Motor neuron (in vitro differentiated cells): ENCODE results near the gene IL1F10. TPM values are rescaled to one million over a fixed set of nuclear protein-coding genes. Genes with fewer than 3 reads are reported as not detected.

ENCODE experiments used
- ATAC-seq, 8 experiments: fragments of 200-7000 bp; cut with Tn5 transposase; replicated peaks in 6 of 8; 2 replicates each; pipeline ENCODE4 v1.8.0; 2021; ENCODE audit warnings: mild to moderate bottlenecking in 8 of 8, moderate library complexity in 8 of 8
- H3K27ac ChIP-seq, 2 donors: fragments of 250-450 bp; sonication (Bioruptor Pico); 2 replicates each; pipeline ENCODE4 v1.9.0; 2021; ENCODE audit warnings: antibody characterized with exemption in 2 of 2, mild to moderate bottlenecking in 2 of 2, moderate library complexity in 1 of 2
- H3K4me1 ChIP-seq, 2 donors: fragments of 250-450 bp; sonication (Bioruptor Pico); replicated peaks in 1 of 2; 2 replicates each; pipeline ENCODE4 v1.6.1; 2021; ENCODE audit warnings: antibody characterized with exemption in 2 of 2, mild to moderate bottlenecking in 2 of 2, moderate library complexity in 1 of 2
- H3K4me3 ChIP-seq, 5 donors: fragments of 250-450 bp; sonication (Bioruptor Pico); 2 replicates each; pipeline ENCODE4 v1.9.0; 2021; ENCODE audit warnings: antibody characterized with exemption in 5 of 5, mild to moderate bottlenecking in 5 of 5, moderate library complexity in 4 of 5
- WGBS, 10 experiments: fragments of 450-650 bp; shearing (Covaris generic); methylation state at CpG; one replicate each; pipeline ENCODE4 v1.0.0; 2022; 5-methylcytosine and 5-hydroxymethylcytosine counted together
- in situ Hi-C, 9 experiments: fragments of 400-800 bp; cut with MboI; loops; one replicate each; pipeline ENCODE4 v1.15.0; 2021; ENCODE audit warnings: low sequenced_read_pairs in 9 of 9, low pct_unique_long_range_greater_than_20kb in 2 of 9; ENCODE audit not compliant: unreplicated experiment in 9 of 9
- total RNA-seq, 8 experiments: library from RNA; unstranded; fragments of 300-600 nt; gene quantifications; 2 replicates each; pipeline versions ENCODE4 v1.2.3 to v1.2.4, GENCODE V29; 2022

Gene IL1F10
- total RNA-seq, 8 experiments from 2014 or later = 0.24 TPM; not detected in 7

- in situ Hi-C loops = no loop called here
- ATAC-seq = no peak
- WGBS, 10 experiments = 0 to 91% (median 80%) methylated on average over 1 to 5 of the region's 5 CpGs; no CpG with 5 or more reads in 3 of the 10 experiments
- Histone ChIP-seq H3K4me1 (no peaks in the 10 kb centered on the region), H3K4me3 (no peak overlapping the region), H3K27ac (no peak overlapping the region)
Measured at GRCh38 chr2:113046465-113046864, 21.3 kb upstream of the IL1F10 start.

- in situ Hi-C loops = no loop called here
- ATAC-seq = no peak
- no peak overlapping the region for H3K27ac ChIP-seq
- 76 to 100% (median 93%) methylated on average over 1 to 17 of the region's 38 CpGs; no CpG with 5 or more reads in 3 of the 10 experiments for WGBS, 10 experiments
- no peak overlapping the region for H3K4me3 ChIP-seq
- no peaks in the 10 kb centered on the region for H3K4me1 ChIP-seq
Measured at GRCh38 chr2:113050921-113051895, 16.6 kb upstream of the IL1F10 start.

GRCh38 chr2:113052396-113052917 lies 15.3 kb upstream of the IL1F10 start, which contains the start of gene IL36B:
TSS of gene IL36B (minus strand) at chr2:113052867.
- 34 to 88% (median 67%) methylated on average over 2 to 6 of the region's 6 CpGs; no CpG with 5 or more reads in 3 of the 10 experiments for WGBS, 10 experiments
- no peak for ATAC-seq
- Histone ChIP-seq H3K4me3 (no peak within 1 kb of the TSS), H3K4me1 (no peaks in the 10 kb centered on the region), H3K27ac (no peak within 1 kb of the TSS)
- in situ Hi-C loops = no loop called here

GRCh38 chr2:113053666-113054065 lies 14.1 kb upstream of the IL1F10 start:
- Histone ChIP-seq H3K4me3 (no peak overlapping the region), H3K27ac (no peak overlapping the region), H3K4me1 (no peaks in the 10 kb centered on the region)
- ATAC-seq = no peak
- 15 to 80% (median 52%) methylated on average over 1 to 3 of the region's 3 CpGs for WGBS, 10 experiments
- in situ Hi-C loops = no loop called here

- H3K4me3 ChIP-seq = no peak overlapping the region
- H3K4me1 ChIP-seq = no peaks in the 10 kb centered on the region
- in situ Hi-C loops = no loop called here
- no peak for ATAC-seq
- no peak overlapping the region for H3K27ac ChIP-seq
Measured at GRCh38 chr2:113054066-113054465, 13.7 kb upstream of the IL1F10 start.

- ATAC-seq = no peak
- Histone ChIP-seq H3K27ac (no peak overlapping the region), H3K4me3 (no peak overlapping the region), H3K4me1 (no peaks in the 10 kb centered on the region)
- WGBS, 10 experiments = 0 to 91% (median 38%) methylated on average over 1 of the region's 1 CpG; no CpG with 5 or more reads in 3 of the 10 experiments
- in situ Hi-C loops = no loop called here
Measured at GRCh38 chr2:113056521-113056920, 11.2 kb upstream of the IL1F10 start.

- in situ Hi-C loops = no loop called here
- 8 to 60% (median 40%) methylated on average over 1 of the region's 1 CpG; no CpG with 5 or more reads in 3 of the 10 experiments for WGBS, 10 experiments
- Histone ChIP-seq H3K4me1 (no peaks in the 10 kb centered on the region), H3K27ac (no peak overlapping the region), H3K4me3 (no peak overlapping the region)
- ATAC-seq = no peak
Measured at GRCh38 chr2:113057117-113057516, 10.7 kb upstream of the IL1F10 start.

GRCh38 chr2:113058411-113058994 lies 9.3 kb upstream of the IL1F10 start:
- WGBS, 10 experiments = 45 to 79% (median 50%) methylated on average over 2 of the region's 2 CpGs; no CpG with 5 or more reads in 3 of the 10 experiments
- no peak for ATAC-seq
- Histone ChIP-seq H3K4me3 (no peak overlapping the region), H3K27ac (no peak overlapping the region), H3K4me1 (no peaks in the 10 kb centered on the region)
- in situ Hi-C loops = no loop called here

GRCh38 chr2:113058998-113059960 lies 8.5 kb upstream of the IL1F10 start, which contains the start of gene IL36RN:
TSS of gene IL36RN (plus strand) at chr2:113059198. CDS start at chr2:113059439, 241 bp downstream.
- no peak within 1 kb of the TSS for H3K4me3 ChIP-seq
- in situ Hi-C loops = no loop called here
- 14 to 92% (median 71%) methylated on average over 1 to 14 of the region's 15 CpGs for WGBS, 10 experiments

GRCh38 chr2:113060396-113060795 lies 7.4 kb upstream of the IL1F10 start:
- in situ Hi-C loops = no loop called here
- 0 to 80% (median 60%) methylated on average over 1 to 3 of the region's 4 CpGs; no CpG with 5 or more reads in 3 of the 10 experiments for WGBS, 10 experiments
- ATAC-seq = peak in 1 of 8 experiments; percentile 40

More at GRCh38 chr2:113058998-113059960, 8.5 kb upstream of the IL1F10 start, which contains the start of gene IL36RN:
- Histone ChIP-seq H3K4me1 (no peaks in the 10 kb centered on the region), H3K27ac (no peak within 1 kb of the TSS)
- ATAC-seq = no peak

GRCh38 chr2:113060796-113061195 lies 7.0 kb upstream of the IL1F10 start:
- H3K27ac ChIP-seq = no peak overlapping the region
- H3K4me3 ChIP-seq = no peak overlapping the region
- WGBS, 10 experiments = 0 to 20% methylated on average over 1 of the region's 1 CpG; no CpG with 5 or more reads in 8 of the 10 experiments
- in situ Hi-C loops = no loop called here
- peak in 2 of 8 experiments; percentile 33 to 65 for ATAC-seq
- no peaks in the 10 kb centered on the region for H3K4me1 ChIP-seq

More at GRCh38 chr2:113060396-113060795, 7.4 kb upstream of the IL1F10 start:
- H3K4me1 ChIP-seq = no peaks in the 10 kb centered on the region
- no peak overlapping the region for H3K27ac ChIP-seq
- no peak overlapping the region for H3K4me3 ChIP-seq

- no peak for ATAC-seq
- no peak overlapping the region for H3K4me3 ChIP-seq
- in situ Hi-C loops = no loop called here
- WGBS, 10 experiments = 37 to 100% (median 75%) methylated on average over 1 to 2 of the region's 2 CpGs; no CpG with 5 or more reads in 3 of the 10 experiments
- H3K27ac ChIP-seq = no peak overlapping the region
- no peaks in the 10 kb centered on the region for H3K4me1 ChIP-seq
Measured at GRCh38 chr2:113061241-113061640, 6.5 kb upstream of the IL1F10 start.
